Endometrial microvascular endothelial cells (primary cell): ENCODE measurements around the gene DDX19B. TPM values are rescaled to one million over a fixed set of nuclear protein-coding genes. Genes with fewer than 3 reads are reported as not detected.

Experiments
- in situ Hi-C: cut with HindIII; loops from 2 replicates; pipeline ENCODE4 v1.10.0; 2017; ENCODE audit warnings: low sequenced_read_pairs, low pct_unique_long_range_greater_than_20kb; ENCODE audit errors: inconsistent ontology term
- total RNA-seq: library from RNA; depleted of rRNA; stranded (reverse); fragments of >200 nt; gene quantifications from one replicate; pipeline ENCODE4 v1.2.3, GENCODE V29; 2015; ENCODE audit errors: inconsistent ontology term

Gene DDX19B
- total RNA-seq, 1 donor from 2014 or later, result 28.2 TPM

DNA sequence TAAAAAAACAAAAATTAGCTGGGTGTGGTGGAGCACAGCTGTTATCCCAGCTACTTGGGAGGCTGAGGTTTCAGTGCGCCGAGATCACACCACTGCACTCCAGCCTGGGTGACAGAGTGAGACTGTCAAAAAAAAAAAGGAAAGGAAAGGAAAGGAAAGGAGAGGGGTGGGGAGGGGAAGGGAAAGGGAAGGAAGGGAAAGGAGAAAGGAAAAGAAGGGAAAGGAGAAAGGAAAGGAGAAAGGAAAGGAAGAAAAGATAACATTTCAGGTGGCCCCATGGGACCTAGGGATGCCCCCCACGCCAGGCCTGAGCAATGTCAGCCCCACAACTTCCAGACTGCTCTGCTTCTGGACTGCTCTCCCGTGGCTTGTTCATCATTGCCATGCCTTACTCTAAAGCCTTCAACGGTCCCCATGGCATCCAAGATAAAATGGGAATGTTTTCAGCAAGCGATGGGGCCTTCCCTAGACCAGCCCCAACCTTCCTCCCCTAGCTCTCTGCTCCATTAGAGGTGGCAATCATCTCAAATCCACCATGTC, 84.5 kb downstream of the DDX19B start:
- in situ Hi-C loops, result no loop called here

Other genes with a start within 250 kb of the DDX19B start
- 33.3 TPM for gene PDPR, start 184.9 kb upstream of the DDX19B start, total RNA-seq
- gene CLEC18C, start 125.4 kb upstream of the DDX19B start, total RNA-seq, result not detected
- gene EXOSC6, start 47.2 kb upstream of the DDX19B start, total RNA-seq, result 30.8 TPM
- 85.6 TPM for gene AARS1, start 9.7 kb upstream of the DDX19B start, total RNA-seq
- 56.1 TPM for gene DDX19A, start 47.7 kb downstream of the DDX19B start, total RNA-seq
- 31.0 TPM for gene ST3GAL2, start 139.9 kb downstream of the DDX19B start, total RNA-seq
- 8.2 TPM for gene FCSK, start 155.4 kb downstream of the DDX19B start, total RNA-seq
- 87.5 TPM for gene COG4, start 224.4 kb downstream of the DDX19B start, total RNA-seq
- gene SF3B3, start 224.6 kb downstream of the DDX19B start, total RNA-seq, result 159 TPM